Measurements from ENCODE around the gene C4orf46. TPM values are rescaled to one million over a fixed set of nuclear protein-coding genes. Genes with fewer than 3 reads are reported as not detected.
A peak's percentile ranks its signal among the peaks of the same experiment; 100 is the strongest.

The C4orf46 gene
- total and polyA plus RNA-seq, 2 of the 4 experiments (the other 2 are of a cell fraction): 8.1 to 10.0 TPM

- DNase-seq (no peak), ATAC-seq (ENCODE audit: low read depth) (no peak)
- H3K4me3 ChIP-seq (ENCODE audit: insufficient read depth, low read depth, low read length): no peak overlapping the region
- no peaks in the 10 kb centered on the region for H3K36me3 ChIP-seq (ENCODE audit: control insufficient read depth, insufficient read depth, low read length)
- no peak overlapping the region for H4K8ac ChIP-seq (ENCODE audit: low read depth in 2 of 2, low read length in 2 of 2)
- H3K14ac ChIP-seq (replicated peaks; ENCODE audit: low read depth, low read length): no peak overlapping the region
- H3K9ac ChIP-seq (ENCODE audit: low read depth, low read length): no peak overlapping the region
- no peak overlapping the region for H4K5ac ChIP-seq (ENCODE audit: low read depth, low read length)
- H3K9me3 ChIP-seq (ENCODE audit: control insufficient read depth, insufficient read depth, low read length): no peaks in the 10 kb centered on the region
- H4K20me1 ChIP-seq (ENCODE audit: insufficient read depth, low read length): no peaks in the 10 kb centered on the region
- H3K56ac ChIP-seq (ENCODE audit: extremely low read depth, insufficient read depth, low read length): no peak overlapping the region
- intact Hi-C loops (cut with micrococcal nuclease): no loop called here
- H2BK120ac ChIP-seq (ENCODE audit: low read depth, low read length): no peak overlapping the region
- ChIA-PET POLR2A (ENCODE audit: unreplicated experiment) (no interaction called here), CTCF (interaction anchor here (0.6 to 2.0 kb wide), 3 partner anchors 11 to 628 kb away, joined by 4 to 6 read pairs (median 5); no protein-coding TSS in a partner anchor)
- H3K27me3 ChIP-seq (ENCODE audit: control insufficient read depth, insufficient read depth, low read length): no peaks in the 10 kb centered on the region
- no peak overlapping the region for H3K4ac ChIP-seq (ENCODE audit: low read depth, low read length)
- H2AFZ ChIP-seq (replicated peaks; ENCODE audit: low read length, poor library complexity): no peak overlapping the region
- H2BK20ac ChIP-seq (ENCODE audit: low read depth, low read length): no peak overlapping the region
- H2BK15ac ChIP-seq (ENCODE audit: low read depth, low read length): no peak overlapping the region
- no peak overlapping the region for H2BK5ac ChIP-seq (ENCODE audit: low read depth, low read length, poor library complexity, severe bottlenecking)
- dilution Hi-C loops (cut with HindIII; ENCODE audit: low sequenced_read_pairs, unreplicated experiment): no loop called here
- peaks cover 0 to 16% of the 10 kb centered on the region in 2 experiments; a peak in 2 of 4 replicates for H3K79me1 ChIP-seq (ENCODE audit: low read depth in 1 of 2, low read length in 2 of 2)
- H3K27ac ChIP-seq (ENCODE audit: insufficient read depth, low read length): no peak overlapping the region
- BruUV-seq (replicated peaks): no TSS peak
- H4K91ac ChIP-seq (ENCODE audit: insufficient read depth, low read depth, low read length): no peak overlapping the region
- WGBS, 2 experiments (ENCODE audit: extremely low coverage in 2 of 2, insufficient read length in 1 of 2): 90% methylated on average over 2 of the region's 2 CpGs; no CpG with 5 or more reads in 1 of the 2 experiments
- no peak overlapping the region for H2AK9ac ChIP-seq (replicated peaks; ENCODE audit: low read depth, low read length, poor library complexity)
- TF ChIP-seq POLR2A (IDR thresholded peaks at IDR 0.05; ENCODE audit: low read depth, low read length) (no peak), MAFK (IDR thresholded peaks at IDR 0.05; ENCODE audit: low read depth, low read length) (peak; percentile 46), USF2 (IDR thresholded peaks at IDR 0.05; ENCODE audit: low read depth, low read length) (no peak), RFX5 (IDR thresholded peaks at IDR 0.05; ENCODE audit: low read depth, low read length) (no peak), MXI1 (IDR thresholded peaks at IDR 0.05; ENCODE audit: borderline replicate concordance, low read depth, low read length) (no peak), CHD1 (IDR thresholded peaks at IDR 0.05; ENCODE audit: low read depth, low read length) (no peak), RCOR1 (IDR thresholded peaks at IDR 0.05; ENCODE audit: insufficient replicate concordance, low read length) (no peak)
- no peak overlapping the region for H3K23ac ChIP-seq (ENCODE audit: low read depth, low read length)
- H3K18ac ChIP-seq (ENCODE audit: low read depth, low read length): no peak overlapping the region
- H3K9me1 ChIP-seq (ENCODE audit: insufficient read depth, low read length): no peaks in the 10 kb centered on the region
- H3K4me1 ChIP-seq (ENCODE audit: control insufficient read depth, insufficient read depth, low read length): no peaks in the 10 kb centered on the region
- H2AK5ac ChIP-seq (ENCODE audit: low read depth, low read length): no peak overlapping the region
- in situ Hi-C loops (cut with MboI; ENCODE audit: low sequenced_read_pairs): no loop called here
- no peak overlapping the region for H3K4me2 ChIP-seq (ENCODE audit: low read depth, low read length)
Observed at GRCh38 chr4:158666892-158667291, 4.8 kb downstream of the C4orf46 start.
